HG03097 (cell line): ENCODE results near the gene PLEKHF1.

Source experiments
- ATAC-seq: cut with Tn5 transposase; IDR thresholded peaks from one replicate; pipeline ENCODE4 v1.9.1; 2021; ENCODE audit not compliant: unreplicated experiment, low FRiP score

Gene PLEKHF1

GRCh38 chr19:29724102-29724641, 58.9 kb downstream of the PLEKHF1 start:
- no peak for ATAC-seq

- ATAC-seq: no peak
These were observed 59.5 kb downstream of the PLEKHF1 start for GRCh38 chr19:29724746-29725145.
